SJCRH30 (cell line): ENCODE results near the gene SPTSSA. TPM values are rescaled to one million over a fixed set of nuclear protein-coding genes. Genes with fewer than 3 reads are reported as not detected.
"Not testable (repeated sequence)": the region's sequence is repeated elsewhere in the genome, so short reads cannot be mapped to it uniquely, and the experiment has no call there.

Experiments
- DNase-seq, 2 experiments: peaks; one replicate each; pipeline ENCODE4 v3.0.0-alpha.2; 2015 to 2020
- H3K27ac ChIP-seq: fragments of 250-450 bp; sonication (Bioruptor Pico); 2 replicates; pipeline ENCODE4 v1.5.1; 2020; ENCODE audit warnings: mild to moderate bottlenecking, moderate library complexity
- H3K27me3 ChIP-seq: fragments of 250-450 bp; sonication (Bioruptor Pico); 2 replicates; pipeline ENCODE4 v1.5.1; 2020; ENCODE audit warnings: mild to moderate bottlenecking, moderate library complexity
- H3K36me3 ChIP-seq: fragments of 250-450 bp; sonication (Bioruptor Pico); 2 replicates; pipeline ENCODE4 v1.5.1; 2020; ENCODE audit warnings: mild to moderate bottlenecking, moderate library complexity
- H3K4me1 ChIP-seq: fragments of 250-450 bp; sonication (Bioruptor Pico); 2 replicates; pipeline ENCODE4 v1.5.1; 2020; ENCODE audit warnings: mild to moderate bottlenecking, moderate library complexity
- H3K4me3 ChIP-seq: fragments of 250-450 bp; sonication (Bioruptor Pico); 2 replicates; pipeline ENCODE4 v1.5.1; 2020; ENCODE audit warnings: mild to moderate bottlenecking, moderate library complexity
- H3K9me3 ChIP-seq: fragments of 250-450 bp; sonication (Bioruptor Pico); replicated peaks from 2 replicates; pipeline ENCODE4 v1.5.1; 2020; ENCODE audit warnings: mild to moderate bottlenecking, moderate library complexity
- total RNA-seq: library from RNA; depleted of rRNA; stranded (reverse); fragments of >200 nt; shearing (Covaris generic); gene quantifications from 2 replicates; pipeline ENCODE4 v1.2.3, GENCODE V29; 2014

The SPTSSA gene
- total RNA-seq, 1 experiment from 2014 or later = 67.9 TPM

DNA sequence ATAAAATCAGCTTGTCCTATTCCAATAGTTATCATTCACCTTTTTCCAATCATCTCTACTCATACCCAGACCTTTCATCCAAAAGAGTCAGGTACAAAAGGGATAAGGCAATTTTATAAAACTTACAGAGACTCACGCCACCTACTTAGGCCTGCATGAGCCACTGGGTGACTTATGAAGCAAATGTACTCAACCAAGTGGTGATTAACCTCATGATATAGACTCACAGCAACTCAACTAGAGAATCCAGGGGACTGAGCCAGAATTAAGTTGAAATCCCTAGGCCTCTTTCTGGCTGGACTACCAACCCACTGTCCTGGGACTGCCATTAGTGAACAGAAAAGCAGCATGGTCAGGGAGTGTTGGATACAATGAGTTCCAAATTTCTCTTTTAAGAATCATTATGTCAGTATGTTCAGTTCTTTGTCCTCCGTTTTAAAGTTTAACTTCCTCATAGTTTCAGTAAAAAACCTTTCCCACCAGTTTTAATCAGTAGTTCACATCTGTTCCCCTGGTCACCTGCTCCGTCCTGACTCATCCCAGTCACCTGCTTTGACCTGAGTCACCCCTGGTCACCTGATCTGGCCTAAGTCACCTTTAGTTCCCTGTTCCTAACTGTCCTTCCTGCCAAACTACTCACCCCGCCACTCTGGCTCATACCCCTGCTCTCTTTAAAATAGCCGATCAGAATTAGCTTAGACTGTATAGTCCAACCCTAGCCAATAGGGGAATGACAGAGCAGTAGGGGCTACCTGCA, 36.8 kb downstream of the SPTSSA start:
- Histone ChIP-seq H3K36me3 (no peaks in the 10 kb centered on the region), H3K27ac (no peak overlapping the region), H3K4me3 (no peak overlapping the region), H3K27me3 (no peaks in the 10 kb centered on the region), H3K9me3 (no peaks in the 10 kb centered on the region), H3K4me1 (no peaks in the 10 kb centered on the region)
- DNase-seq = no peak

GRCh38 chr14:34424488-34424887, 37.6 kb downstream of the SPTSSA start:
- no peaks in the 10 kb centered on the region for H3K36me3 ChIP-seq
- H3K9me3 ChIP-seq = no peaks in the 10 kb centered on the region
- no peak overlapping the region for H3K27ac ChIP-seq
- no peak overlapping the region for H3K4me3 ChIP-seq
- DNase-seq = no peak
- H3K27me3 ChIP-seq = no peaks in the 10 kb centered on the region
- no peaks in the 10 kb centered on the region for H3K4me1 ChIP-seq

GRCh38 chr14:34423445-34423844, 38.6 kb downstream of the SPTSSA start:
- Histone ChIP-seq H3K27me3 (no peaks in the 10 kb centered on the region), H3K36me3 (no peaks in the 10 kb centered on the region), H3K4me1 (no peaks in the 10 kb centered on the region), H3K27ac (no peak overlapping the region), H3K9me3 (no peaks in the 10 kb centered on the region), H3K4me3 (no peak overlapping the region)
- no peak for DNase-seq

DNA sequence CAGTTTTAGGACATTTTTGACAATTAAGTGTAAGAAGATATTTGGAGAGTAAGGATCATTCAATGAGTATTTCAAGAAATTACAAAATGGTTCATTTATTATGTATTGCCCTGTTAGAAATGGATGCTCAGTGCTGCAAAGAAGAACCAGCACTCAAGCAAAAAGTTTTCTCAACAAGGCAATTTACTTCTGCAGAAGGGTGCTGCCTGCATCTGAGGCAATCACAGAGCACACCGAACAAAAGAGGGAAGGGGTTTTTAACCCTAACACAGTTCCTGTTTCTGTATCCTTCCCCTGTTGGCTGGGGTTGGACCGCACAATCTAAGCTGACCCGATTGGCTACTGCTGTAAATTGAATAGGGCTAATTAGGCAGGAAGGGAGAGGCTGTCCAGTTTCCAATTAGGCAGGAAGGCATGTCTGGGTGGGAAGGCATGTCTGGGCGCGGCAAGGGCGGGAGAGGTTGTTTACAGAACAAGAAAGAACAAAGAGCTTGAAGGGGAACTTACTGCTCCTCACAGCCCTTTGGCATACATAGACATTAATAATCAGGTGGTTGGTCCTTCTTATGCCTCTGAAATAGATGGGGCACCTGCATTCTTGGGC, 41.4 kb downstream of the SPTSSA start:
- no peak overlapping the region for H3K4me3 ChIP-seq
- no peak for DNase-seq
- H3K9me3 ChIP-seq = no peaks in the 10 kb centered on the region
- no peaks in the 10 kb centered on the region for H3K36me3 ChIP-seq
- H3K27ac ChIP-seq = no peak overlapping the region
- H3K4me1 ChIP-seq = no peaks in the 10 kb centered on the region
- no peaks in the 10 kb centered on the region for H3K27me3 ChIP-seq

DNA sequence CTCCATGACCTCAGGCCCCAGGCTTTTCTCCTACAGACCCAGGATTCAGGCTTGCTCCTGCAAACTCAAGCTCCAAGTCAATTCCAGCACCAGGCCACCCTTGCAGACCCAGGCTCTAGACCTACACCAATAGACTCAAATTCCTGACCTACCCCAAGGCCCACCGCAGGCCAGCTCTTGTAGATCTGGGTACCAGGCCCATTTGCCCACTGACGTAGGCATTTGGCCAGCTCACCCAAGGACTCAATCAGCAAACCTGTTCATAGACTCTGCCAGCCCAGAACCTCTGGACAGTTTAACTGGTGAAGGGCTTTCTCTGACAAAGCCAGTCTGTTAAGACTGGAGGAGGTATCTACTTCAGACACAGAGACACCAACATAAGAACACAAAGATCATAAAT, 52.3 kb downstream of the SPTSSA start:
- no peaks in the 10 kb centered on the region for H3K36me3 ChIP-seq
- no peaks in the 10 kb centered on the region for H3K9me3 ChIP-seq
- no peak overlapping the region for H3K4me3 ChIP-seq
- no peak for DNase-seq
- no peaks in the 10 kb centered on the region for H3K4me1 ChIP-seq
- H3K27me3 ChIP-seq = no peaks in the 10 kb centered on the region
- H3K27ac ChIP-seq = no peak overlapping the region

DNA sequence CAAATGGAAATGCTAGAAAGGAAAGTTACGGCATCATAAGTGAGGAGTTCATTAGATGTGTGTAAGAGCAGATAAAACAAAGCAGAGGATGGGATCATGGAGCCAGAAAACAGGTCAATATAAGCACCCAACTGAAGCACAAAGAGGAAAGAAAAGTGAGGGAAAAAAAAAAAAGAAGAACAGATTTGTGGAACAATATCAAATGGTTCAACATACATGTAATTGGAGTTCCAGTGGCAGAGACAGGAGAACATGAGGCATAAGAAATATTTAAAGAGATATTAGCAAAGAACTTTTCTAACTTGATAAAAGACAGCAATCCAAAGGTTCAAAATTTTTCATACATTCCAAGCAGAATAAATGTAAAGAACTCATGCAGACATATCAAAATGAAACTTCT, 54.1 kb downstream of the SPTSSA start:
- Histone ChIP-seq H3K27me3 (no peaks in the 10 kb centered on the region), H3K36me3 (no peaks in the 10 kb centered on the region), H3K4me3 (no peak overlapping the region), H3K4me1 (no peaks in the 10 kb centered on the region), H3K27ac (no peak overlapping the region), H3K9me3 (no peaks in the 10 kb centered on the region)
- no peak for DNase-seq

GRCh38 chr14:34404416-34404815, 57.6 kb downstream of the SPTSSA start:
- Histone ChIP-seq H3K4me1 (no peaks in the 10 kb centered on the region), H3K27ac (no peak overlapping the region), H3K4me3 (no peak overlapping the region), H3K36me3 (no peaks in the 10 kb centered on the region), H3K9me3 (no peaks in the 10 kb centered on the region), H3K27me3 (no peaks in the 10 kb centered on the region)
- DNase-seq = no peak

DNA sequence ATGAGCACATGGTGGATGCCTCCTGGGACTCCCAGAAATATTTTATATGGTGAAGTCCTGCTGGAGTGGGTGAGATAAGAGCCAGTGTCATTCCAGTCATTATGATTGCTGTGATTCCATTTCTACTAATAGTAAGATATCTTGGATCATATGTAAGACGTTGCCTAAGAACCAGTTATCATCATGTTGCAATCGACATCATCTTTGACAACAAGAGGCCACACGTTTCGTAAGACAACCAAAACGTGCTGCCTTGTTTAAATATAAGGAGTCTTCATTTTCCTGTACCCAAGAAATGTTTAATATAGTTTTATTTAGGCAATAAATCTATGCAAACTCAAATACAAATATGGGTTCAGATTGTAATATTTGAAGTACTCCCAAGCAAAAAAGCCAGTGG, 58.4 kb downstream of the SPTSSA start:
- H3K27ac ChIP-seq = no peak overlapping the region
- no peak for DNase-seq

DNA sequence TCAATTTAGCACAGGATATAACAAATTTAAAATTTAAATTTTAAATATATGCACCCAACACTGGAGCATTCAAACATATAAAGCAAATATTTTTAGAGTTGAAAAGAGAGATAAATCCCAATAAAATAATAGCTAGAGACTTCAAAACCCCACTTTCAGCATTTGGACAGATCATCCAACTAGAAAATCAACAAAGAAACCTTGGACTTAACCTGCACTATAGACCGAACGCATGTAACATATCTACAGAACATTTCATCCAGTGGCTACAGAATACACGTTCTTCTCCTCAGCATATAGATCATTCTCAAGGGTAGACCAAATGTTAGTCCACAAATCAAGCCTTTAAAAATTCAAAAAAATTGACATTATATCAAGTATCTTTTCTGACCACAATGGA, 64.0 kb downstream of the SPTSSA start:
- H3K27me3 ChIP-seq = no peaks in the 10 kb centered on the region
- H3K4me3 ChIP-seq = no peak overlapping the region
- no peak for DNase-seq
- no peaks in the 10 kb centered on the region; the same call in 1 of the 2 replicates for H3K9me3 ChIP-seq
- no peaks in the 10 kb centered on the region for H3K4me1 ChIP-seq
- no peaks in the 10 kb centered on the region for H3K36me3 ChIP-seq
- no peak overlapping the region for H3K27ac ChIP-seq

More for the DNA sequence above, 58.4 kb downstream of the SPTSSA start:
- Histone ChIP-seq H3K27me3 (no peaks in the 10 kb centered on the region), H3K4me3 (no peak overlapping the region), H3K4me1 (no peaks in the 10 kb centered on the region), H3K36me3 (no peaks in the 10 kb centered on the region), H3K9me3 (no peaks in the 10 kb centered on the region)

DNA sequence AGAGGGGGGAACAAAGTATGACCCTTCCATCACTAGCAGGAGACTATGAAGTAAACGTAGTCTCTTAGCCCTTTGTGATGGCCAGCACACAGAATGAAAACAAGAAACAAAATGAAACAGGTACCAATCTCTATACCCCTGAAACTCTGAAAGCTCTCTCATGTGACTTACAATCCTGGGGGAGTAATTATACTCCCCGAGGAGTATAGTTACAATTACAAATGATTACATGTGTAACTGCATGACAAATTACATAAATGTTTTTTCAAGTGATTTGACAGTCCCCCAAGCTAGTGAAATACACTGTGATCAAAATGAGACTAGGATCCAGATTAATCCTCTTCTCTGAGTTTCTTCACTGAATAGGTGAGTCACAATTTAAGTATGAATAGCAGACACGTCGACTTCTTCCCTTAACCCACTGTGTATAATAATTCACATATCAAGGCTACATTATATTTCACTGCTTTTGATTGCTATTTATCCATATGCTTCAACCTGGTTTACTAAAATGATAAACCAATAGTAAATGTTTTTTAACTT, 74.0 kb downstream of the SPTSSA start:
- DNase-seq = no peak
- no peaks in the 10 kb centered on the region for H3K9me3 ChIP-seq
- H3K4me1 ChIP-seq = peaks cover 3% of the 10 kb centered on the region; the same call in 1 of the 2 replicates
- no peak overlapping the region for H3K27ac ChIP-seq
- H3K27me3 ChIP-seq = no peaks in the 10 kb centered on the region
- no peaks in the 10 kb centered on the region for H3K36me3 ChIP-seq
- no peak overlapping the region for H3K4me3 ChIP-seq

- peak in 1 of 2 experiments; percentile 17 for DNase-seq
- Histone ChIP-seq H3K4me1 (peaks cover 3% of the 10 kb centered on the region; the same call in 1 of the 2 replicates), H3K4me3 (no peak overlapping the region), H3K27me3 (no peaks in the 10 kb centered on the region), H3K27ac (no peak overlapping the region), H3K9me3 (0 out of 2 replicates have a peak, but pooled peaks cover 5% of the 10 kb centered on the region), H3K36me3 (no peaks in the 10 kb centered on the region)
Observed at GRCh38 chr14:34386865-34387485, 75.1 kb downstream of the SPTSSA start.

- not testable (repeated sequence) for H3K36me3 ChIP-seq, DNase-seq, H3K4me1 ChIP-seq, H3K4me3 ChIP-seq, H3K27me3 ChIP-seq, H3K27ac ChIP-seq, H3K9me3 ChIP-seq
Observed at GRCh38 chr14:34385881-34386280, 76.2 kb downstream of the SPTSSA start.

DNA sequence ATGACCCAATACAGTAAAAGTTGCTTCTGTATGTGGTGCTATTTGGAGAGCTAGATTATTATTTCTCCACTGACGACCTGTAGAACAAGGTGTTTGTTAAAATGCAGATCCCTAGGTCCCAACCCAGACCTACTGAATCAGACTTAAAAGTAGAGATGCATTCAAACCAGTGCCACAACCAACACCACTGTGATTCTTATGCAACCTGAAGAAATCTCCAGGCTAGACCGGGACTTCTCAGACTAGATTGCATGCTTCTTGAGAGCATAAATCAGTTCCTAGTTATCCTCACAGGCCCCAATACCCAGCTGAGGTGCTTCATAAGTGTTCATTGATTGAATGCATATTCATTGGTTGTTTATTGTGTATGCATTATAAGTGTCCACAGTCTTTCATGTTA, 78.2 kb downstream of the SPTSSA start:
- no peaks in the 10 kb centered on the region for H3K27me3 ChIP-seq
- no peaks in the 10 kb centered on the region for H3K36me3 ChIP-seq
- 0 out of 2 replicates have a peak, but pooled peaks cover 5% of the 10 kb centered on the region for H3K9me3 ChIP-seq
- H3K4me3 ChIP-seq = no peak overlapping the region
- no peak overlapping the region for H3K27ac ChIP-seq
- peaks cover 9% of the 10 kb centered on the region; the same call in 1 of the 2 replicates for H3K4me1 ChIP-seq
- no peak for DNase-seq
